GM21526 (cell line): Measurements from ENCODE around the gene ARFRP1.

Source experiments
- ATAC-seq: cut with Tn5 transposase; IDR thresholded peaks from one replicate; pipeline ENCODE4 v1.9.1; 2021; ENCODE audit warnings: moderate library complexity; ENCODE audit not compliant: unreplicated experiment, low FRiP score

The ARFRP1 gene

GRCh38 chr20:63707558-63708300, at the start of gene ARFRP1, which contains the start of gene ZGPAT:
TSS of gene ARFRP1 (minus strand) at chr20:63707976. CDS start at chr20:63707091, 885 bp downstream.
TSS of gene ZGPAT (plus strand) at chr20:63708039. CDS start at chr20:63708581, 542 bp downstream.
- peak; percentile 48 for ATAC-seq

- ATAC-seq, result no peak
Measured at GRCh38 chr20:63756648-63756991, 48.8 kb upstream of the ARFRP1 start.

- ATAC-seq, result no peak
Measured at GRCh38 chr20:63755933-63756647, 48.3 kb upstream of the ARFRP1 start.

- no peak for ATAC-seq
Measured at GRCh38 chr20:63754008-63754407, 46.2 kb upstream of the ARFRP1 start.

GRCh38 chr20:63753381-63753780, 45.6 kb upstream of the ARFRP1 start:
- ATAC-seq, result no peak

- no peak for ATAC-seq
Measured at GRCh38 chr20:63752411-63753101, 44.8 kb upstream of the ARFRP1 start.

- ATAC-seq, result no peak
Measured at GRCh38 chr20:63751471-63752271, 43.9 kb upstream of the ARFRP1 start.

GRCh38 chr20:63750807-63751470, 43.2 kb upstream of the ARFRP1 start:
- ATAC-seq, result no peak

GRCh38 chr20:63749597-63750508, 42.1 kb upstream of the ARFRP1 start:
- ATAC-seq, result no peak

GRCh38 chr20:63748934-63749270, 41.1 kb upstream of the ARFRP1 start:
- ATAC-seq, result no peak

- ATAC-seq, result no peak
Measured at GRCh38 chr20:63748070-63748933, 40.5 kb upstream of the ARFRP1 start.

GRCh38 chr20:63747622-63748069, 39.9 kb upstream of the ARFRP1 start:
- ATAC-seq, result no peak

GRCh38 chr20:63746751-63747315, 39.1 kb upstream of the ARFRP1 start:
- no peak for ATAC-seq

- ATAC-seq, result no peak
Measured at GRCh38 chr20:63745961-63746731, 38.4 kb upstream of the ARFRP1 start.

- no peak for ATAC-seq
Measured at GRCh38 chr20:63745424-63745805, 37.6 kb upstream of the ARFRP1 start.

- ATAC-seq, result no peak
Measured at GRCh38 chr20:63744574-63745423, 37.0 kb upstream of the ARFRP1 start.
